GM19023 (cell line): ENCODE measurements around the gene KRTAP10-11.
"Not testable (repeated sequence)": the region's sequence is repeated elsewhere in the genome, so short reads cannot be mapped to it uniquely, and the experiment has no call there.

Experiments used
- ATAC-seq: cut with Tn5 transposase; IDR thresholded peaks from one replicate; pipeline ENCODE4 v1.9.1; 2021; ENCODE audit warnings: mild to moderate bottlenecking, moderate library complexity; ENCODE audit not compliant: unreplicated experiment

KRTAP10-11 gene

DNA sequence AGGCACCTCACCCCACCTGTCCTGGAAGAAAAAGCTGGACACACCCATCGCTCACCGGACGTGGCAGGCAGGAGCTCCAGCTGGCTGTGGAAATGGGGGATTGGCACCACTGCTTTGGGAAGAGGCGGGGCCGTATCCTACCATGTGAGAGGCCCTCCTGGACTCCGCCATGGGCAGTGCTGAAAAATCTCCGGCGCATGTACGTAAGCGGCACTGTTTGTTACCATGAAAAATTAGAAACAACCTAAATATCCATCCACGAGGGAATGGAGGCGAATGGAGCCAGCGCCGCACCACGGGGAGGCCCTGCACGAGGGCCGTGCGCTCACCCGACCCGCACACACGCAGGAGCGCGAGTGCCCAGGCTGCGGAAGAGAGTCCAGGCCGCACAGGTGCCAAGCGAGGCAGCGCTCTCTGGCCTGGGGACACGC is 31.2 kb upstream of the KRTAP10-11 start:
- ATAC-seq: no peak

DNA sequence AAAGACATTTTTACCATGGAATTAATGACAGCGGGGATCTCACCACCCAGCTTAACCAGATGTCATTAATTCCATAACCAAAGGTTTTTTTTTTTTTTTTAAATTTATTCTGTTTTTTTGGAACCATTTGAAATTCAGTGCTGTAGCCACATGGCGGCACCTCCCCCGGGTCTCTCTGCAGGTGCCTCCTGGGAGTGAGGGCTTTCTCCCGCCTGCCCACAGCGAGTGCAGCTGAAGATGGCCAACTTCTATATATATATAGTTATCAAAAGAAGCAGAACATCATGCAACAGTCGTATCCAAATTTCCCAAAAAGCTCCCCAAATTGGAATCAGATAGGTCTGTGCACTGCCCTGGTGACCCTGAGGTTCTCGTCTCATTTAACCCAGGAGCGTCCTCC is 30.7 kb upstream of the KRTAP10-11 start:
- ATAC-seq: no peak

DNA sequence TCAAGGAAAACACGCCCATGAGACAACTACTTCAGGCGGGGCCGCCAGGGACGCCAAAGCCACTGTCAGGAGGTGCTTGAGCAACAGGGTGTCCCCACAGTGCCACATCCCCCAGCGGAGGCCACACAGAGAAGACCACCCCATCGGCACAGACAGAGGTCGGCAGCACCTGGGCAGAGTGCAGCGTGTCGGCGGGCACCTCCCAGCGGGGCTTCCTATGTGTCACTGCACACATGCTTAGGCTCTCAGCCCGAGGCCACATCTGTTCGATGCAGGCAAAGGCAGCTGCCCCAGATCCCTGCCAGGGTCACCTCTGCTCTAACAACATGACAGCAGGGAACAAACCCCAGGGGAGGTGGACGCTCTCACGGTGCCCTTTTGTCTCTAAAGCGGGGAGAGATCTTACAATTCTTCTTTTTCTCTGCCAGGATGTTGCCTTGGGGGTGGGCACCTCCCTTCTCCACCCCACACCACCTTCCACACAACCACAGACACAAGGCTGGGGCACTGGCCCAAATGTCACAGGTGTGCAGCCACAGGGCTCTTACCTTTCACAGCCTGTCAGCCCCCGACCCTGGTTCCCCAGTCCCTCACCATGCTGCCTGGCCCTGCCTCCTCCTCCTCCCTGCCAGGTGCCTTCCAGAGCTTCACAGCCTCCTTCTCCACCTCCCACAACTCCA is 30.2 kb upstream of the KRTAP10-11 start:
- no peak for ATAC-seq

DNA sequence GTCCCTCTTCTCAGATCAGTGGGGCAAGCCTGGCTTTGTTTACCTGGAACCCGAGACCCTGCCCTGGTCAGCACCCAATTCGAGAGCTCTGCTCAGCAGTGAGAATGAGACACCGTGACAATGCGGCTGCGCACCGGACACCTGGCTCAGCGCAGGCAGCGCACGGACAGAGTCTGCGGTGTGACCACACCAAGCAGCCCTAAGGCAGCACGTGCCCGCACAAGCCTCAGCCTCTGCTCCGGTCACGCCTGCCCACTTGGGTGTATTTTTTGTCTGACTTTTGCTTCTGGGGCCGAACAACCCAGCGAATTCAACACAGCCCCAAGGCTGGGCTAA is 29.7 kb upstream of the KRTAP10-11 start:
- ATAC-seq: no peak

DNA sequence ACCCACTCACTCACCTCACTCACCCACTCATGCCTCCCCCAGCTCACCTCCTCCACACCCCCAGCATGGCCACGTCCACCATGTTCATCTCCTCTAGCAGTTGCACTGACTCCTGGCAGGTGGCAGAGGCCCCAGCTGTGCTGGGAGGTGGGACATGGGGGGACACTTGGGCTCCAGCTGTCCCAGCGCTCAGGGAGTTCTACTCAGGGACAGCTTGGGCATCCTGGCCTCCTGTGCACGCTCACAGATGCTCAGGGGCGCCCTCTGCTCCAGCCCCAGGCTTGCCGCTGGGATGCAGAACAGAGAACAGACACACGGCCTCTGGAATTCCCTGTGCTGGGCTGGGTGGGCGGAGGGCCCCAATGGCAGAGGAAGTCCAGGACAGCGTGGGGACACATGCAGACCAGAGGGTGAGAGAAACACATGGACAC is 29.1 kb upstream of the KRTAP10-11 start:
- no peak for ATAC-seq

DNA sequence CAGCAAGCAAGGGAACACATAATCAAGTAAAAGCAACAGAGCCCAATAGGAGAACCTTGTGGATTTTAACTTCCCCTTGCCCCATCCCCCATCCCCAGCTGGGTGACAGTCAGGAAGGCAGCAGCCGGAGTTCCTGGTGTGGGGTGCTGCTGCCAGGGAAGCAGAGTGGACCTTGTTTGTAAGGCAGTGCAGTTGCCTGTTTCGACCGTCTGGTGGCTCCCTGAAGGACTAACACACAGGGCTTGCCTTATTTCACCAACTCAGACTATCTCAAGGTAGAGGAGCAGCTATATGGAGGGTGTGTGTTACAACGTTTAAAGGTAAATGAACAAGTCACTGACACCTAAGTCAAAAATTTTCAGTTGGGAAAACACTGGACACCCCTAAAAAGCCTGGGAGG is 27.7 kb upstream of the KRTAP10-11 start:
- no peak for ATAC-seq

DNA sequence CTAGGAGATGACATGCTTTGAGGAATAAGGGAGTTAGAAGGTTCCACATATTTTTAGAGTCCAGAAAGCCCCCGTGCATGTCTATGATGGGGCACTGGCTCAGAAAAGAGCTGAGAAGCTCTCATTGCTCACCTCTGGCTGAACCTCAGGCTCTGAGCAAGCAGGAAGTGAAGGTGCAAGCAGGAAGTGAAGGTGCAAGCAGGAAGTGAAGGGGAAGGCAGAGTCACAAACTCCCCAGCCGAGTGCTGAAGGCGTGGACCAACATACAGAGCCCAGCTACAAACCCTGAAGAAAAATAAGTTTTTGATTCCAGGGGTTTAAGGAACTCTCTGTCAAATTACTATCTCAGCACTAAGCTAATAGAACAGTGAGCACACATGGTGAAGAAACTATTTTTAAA is 27.3 kb upstream of the KRTAP10-11 start:
- ATAC-seq: no peak

DNA sequence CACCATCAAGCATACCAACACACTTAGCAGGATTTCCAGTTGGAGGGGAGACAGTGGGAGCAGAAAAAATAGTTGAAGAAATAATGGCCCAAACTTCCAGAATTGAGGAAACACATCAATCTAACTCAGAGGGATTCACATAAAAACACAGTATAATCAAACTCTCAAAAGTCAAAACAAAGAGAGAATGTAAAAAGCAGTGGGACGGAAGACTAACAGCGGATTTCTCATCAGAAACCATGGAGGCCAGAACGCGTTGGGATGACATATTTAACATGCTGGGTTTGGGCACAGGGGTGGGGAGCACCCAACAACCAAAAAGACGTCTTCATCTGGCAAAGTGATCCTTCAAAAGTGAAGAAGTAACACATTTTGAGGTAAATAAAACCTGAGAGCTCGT is 26.3 kb upstream of the KRTAP10-11 start:
- ATAC-seq: no peak

DNA sequence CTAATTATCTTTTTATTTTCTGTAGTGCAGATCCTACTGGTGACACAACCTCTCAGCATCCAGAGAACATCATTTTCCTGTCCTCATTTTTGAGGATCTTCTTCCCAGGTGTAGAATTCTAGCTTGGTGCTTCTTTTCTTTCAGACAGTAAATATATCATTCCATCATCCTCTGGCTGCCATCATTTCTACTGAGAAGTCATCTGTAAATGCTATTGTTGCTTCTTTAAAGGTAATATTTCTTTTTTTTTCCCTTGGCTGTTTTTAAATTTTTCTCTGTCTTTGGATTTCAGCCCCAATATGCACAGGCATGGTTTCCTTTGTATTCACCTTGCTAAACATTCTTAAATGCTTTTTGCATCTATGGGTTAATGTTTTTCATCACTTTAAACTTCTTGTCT is 22.6 kb upstream of the KRTAP10-11 start:
- no peak for ATAC-seq

DNA sequence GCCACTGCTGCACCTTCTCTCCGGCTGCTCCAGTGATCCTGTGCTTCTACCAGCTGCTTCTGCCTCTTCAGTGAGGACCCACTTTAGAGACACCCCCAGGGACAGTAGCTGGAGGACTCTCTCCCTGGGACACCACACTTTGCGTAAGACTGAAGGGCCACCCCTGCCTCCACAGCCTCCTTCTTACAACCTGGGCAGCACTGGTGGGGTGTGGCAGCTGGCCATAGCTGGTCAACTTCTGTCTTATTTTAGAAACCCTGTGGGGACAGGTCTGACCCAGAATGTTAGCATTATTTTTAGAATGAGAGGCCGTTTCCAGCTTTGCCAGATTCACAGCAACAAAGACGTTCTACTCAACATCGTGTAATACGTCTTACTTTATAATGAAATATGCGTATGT is 20.5 kb upstream of the KRTAP10-11 start:
- no peak for ATAC-seq

DNA sequence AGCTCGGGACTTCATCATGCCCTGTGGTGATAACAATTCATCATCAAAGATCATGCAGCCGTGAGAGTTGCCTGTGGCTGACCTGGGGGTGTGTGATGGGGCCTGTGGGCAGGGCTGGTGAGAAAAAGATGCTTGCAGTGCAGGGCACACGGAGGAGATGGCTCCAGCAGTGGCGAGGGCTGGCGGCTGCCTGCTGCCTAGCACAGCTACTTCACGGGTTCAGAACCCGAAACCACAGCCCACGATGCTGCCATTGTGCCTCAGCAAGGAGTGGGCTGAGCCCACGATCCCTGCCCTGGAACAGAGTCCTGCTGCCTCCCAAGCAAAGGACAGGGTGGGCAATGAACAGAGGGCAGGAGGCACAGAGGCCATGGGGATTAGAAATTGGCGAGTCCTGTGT is 20.0 kb upstream of the KRTAP10-11 start:
- no peak for ATAC-seq

DNA sequence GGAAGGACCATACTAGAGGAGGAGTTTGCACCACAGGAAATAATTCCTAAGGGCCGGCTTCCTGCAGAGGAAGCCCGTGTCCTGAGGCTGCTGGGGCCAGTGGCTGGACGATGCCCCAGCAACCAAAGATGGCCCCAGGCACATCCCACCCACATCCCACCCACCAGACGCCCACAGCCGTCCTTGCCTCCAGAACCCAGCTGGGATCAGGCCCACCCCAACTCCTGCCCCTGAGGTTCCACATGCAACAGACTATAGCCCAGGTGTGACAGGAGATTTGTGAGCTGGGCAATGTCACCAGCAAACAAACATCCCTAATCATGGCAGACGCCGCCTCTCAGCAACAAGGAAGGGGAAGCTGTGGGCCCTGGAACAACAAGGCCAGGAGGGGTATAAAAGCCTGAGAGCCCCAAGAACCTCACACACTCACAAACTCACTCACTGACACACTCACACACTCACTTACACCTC is 19.5 kb upstream of the KRTAP10-11 start, which contains the start of gene KRTAP10-9:
Gene KRTAP10-9, plus strand, starts transcription at position 421 of the 471 bp plus-strand sequence. CDS start 79 bp downstream, outside the sequence.
- no peak for ATAC-seq

DNA sequence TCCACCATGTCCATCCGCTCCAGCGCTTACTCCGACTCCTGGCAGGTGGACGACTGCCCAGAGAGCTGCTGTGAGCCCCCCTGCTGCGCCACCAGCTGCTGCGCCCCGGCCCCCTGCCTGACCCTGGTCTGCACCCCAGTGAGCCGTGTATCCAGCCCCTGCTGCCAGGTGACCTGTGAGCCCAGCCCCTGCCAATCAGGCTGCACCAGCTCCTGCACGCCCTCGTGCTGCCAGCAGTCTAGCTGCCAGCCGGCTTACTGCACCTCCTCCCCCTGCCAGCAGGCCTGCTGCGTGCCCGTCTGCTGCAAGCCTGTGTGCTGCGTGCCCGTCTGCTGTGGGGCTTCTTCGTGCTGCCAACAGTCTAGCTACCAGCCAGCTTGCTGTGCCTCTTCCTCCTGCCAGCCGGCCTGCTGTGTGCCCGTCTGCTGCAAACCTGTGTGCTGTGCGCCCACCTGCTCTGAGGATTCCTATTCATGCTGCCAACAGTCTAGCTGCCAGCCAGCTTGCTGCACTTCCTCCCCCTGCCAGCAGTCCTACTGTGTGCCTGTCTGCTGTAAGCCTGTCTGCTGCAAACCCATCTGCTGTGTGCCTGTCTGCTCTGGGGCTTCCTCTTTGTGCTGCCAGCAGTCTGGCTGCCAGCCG is 18.9 kb upstream of the KRTAP10-11 start:
- ATAC-seq: not testable (repeated sequence)

DNA sequence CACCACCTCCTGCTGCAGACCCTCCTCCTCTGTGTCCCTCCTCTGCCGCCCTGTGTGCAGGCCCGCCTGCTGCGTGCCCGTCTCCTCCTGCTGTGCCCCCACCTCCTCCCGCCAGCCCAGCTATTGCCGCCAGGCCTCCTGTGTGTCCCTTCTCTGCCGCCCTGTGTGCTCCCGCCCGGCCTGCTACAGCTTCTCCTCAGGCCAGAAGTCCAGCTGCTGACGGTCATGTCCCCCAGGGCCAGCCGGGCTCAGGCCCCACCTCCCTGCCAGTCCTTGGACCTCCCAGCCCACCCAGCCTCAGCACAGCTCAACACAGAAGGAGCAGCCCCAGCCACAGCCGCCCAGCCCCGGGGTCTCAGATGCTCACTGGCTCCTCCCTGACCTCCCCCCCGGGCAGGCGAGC is 18.4 kb upstream of the KRTAP10-11 start:
- ATAC-seq: not testable (repeated sequence)

DNA sequence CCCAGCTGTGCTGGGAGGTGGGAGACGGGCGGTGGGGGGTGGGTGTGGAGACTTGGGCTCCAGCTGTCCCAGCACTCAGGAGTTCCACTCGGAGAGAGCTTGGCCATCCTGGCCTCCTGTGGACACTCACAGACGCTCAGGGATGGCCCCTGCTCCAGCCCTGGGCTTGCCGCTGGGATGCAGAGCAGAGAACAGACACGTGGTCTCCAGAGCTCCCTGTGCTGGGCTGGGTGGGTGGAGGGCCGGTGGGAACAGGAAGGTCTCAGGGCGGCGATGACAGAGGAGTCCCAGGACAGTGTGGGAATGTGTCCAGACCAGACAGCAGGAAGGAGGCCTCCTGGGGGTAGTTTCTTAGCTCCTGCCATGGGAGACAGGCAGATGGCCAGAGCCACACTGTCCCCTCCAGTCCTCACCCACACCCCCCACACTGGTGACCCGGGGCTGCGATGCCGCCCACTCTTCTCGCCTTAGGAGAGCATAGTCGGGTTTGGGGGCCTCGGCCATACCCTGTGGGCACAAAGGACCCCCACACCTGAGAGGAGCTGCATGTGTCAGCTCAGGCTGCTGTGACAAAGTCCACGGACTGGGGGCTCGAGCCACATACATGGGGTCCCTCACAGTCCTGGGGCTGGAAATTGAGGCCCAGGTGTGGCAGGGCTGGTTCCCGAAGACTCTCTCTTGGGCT is 17.4 kb upstream of the KRTAP10-11 start:
- no peak for ATAC-seq

DNA sequence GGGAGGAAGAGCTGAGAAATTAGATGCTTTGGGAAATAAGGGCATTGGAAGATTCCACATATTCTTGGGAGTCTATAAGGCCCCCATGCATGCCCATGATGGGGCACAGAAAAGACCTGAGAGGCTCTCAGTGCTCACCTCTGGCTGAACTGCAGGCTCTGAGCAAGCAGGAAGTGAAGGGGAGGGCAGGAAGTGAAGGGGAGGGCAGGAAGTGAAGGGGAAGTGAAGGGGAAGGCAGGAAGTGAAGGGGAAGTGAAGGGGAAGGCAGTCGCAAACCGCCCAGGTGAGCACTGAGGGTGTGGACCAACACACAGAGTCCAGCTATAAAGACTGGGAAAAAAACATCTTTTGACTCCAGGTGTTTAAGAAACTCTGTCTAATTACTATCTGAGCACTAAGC is 15.8 kb upstream of the KRTAP10-11 start:
- no peak for ATAC-seq

DNA sequence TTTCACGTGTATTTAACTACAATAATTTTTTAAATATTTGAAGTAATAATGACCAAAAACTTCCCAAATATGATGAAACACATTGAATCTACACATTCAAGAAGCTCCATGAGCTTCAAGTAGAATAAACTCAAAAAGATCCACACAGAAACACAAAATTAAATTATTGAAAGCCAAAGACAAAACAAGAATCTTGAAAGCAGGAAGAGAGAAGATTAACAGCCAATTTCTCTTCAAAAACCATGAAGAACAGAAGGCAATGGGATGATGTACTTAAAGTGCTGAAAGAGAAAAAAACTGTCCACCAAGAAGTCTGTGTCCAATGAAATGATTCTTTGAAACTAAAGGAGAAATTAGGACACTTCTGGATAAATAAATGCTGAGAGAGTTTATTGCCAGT is 14.1 kb upstream of the KRTAP10-11 start:
- ATAC-seq: no peak

DNA sequence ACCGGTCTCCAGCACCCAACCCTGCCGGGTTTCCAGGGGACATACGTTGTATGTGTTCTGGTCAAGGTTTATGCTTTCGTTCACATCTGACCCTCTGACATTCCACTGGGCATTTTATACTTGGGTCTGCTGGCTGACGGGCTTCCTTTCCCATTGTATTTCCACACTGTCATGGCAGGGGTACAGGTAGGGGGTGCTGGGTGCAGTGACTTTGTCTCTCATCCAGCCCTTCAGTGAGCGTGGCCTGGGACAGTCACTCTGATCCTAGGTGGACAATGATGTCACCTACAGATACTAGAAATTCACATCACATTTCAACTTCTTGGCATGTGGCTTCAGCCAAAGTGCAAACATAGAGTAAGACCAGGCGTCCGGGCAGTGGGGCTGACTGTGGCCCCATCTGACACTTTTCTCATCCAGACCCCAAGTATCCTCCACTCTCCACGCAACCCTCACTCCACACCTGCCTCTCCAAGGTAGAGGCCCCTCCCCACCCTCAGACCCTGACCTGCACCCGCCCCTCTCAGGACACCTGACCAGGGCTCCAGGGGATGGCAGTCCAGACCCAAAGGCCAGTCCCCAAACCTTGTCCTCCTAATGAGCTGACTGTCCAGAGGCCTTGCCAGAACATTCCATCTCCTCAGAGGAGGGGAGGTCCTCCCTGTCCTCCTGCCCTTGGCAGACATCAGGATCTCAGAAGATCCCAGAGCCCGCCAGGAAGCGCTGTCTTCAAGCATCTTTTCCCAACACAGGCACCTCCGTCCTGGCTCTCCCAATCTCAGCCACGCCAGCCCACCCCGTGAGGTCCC is 9.8 kb upstream of the KRTAP10-11 start:
- ATAC-seq: no peak

DNA sequence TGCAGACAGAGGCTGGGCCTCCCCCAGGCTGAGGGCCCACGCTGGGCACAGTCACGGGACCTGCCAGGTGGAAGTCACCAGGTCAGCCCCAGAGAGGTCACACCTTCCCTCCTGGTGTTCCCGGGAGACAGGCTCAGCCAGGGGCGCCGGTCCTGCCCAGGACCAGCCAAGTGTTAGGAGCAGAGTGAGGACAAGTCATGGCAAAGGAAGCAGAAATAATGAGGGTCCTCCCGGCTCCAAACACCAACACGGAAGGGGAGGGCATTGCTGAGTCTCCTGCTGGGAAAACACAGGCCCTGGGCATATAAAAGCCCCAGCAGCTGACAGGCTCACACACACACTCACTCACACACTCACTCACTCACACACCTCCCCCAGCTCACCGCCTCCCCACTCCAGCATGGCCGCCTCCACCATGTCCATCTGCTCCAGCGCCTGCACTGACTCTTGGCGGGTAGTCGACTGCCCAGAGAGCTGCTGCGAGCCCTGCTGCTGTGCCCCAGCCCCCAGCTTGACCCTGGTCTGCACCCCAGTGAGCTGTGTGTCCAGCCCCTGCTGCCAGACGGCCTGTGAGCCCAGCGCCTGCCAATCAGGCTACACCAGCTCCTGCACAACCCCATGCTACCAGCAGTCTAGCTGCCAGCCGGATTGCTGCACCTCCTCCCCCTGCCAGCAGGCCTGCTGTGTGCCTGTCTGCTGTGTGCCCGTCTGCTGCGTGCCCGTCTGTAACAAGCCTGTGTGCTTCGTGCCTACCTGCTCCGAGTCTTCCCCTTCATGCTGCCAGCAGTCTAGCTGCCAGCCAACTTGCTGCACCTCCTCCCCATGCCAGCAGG is 9.0 kb upstream of the KRTAP10-11 start, which contains the start of gene KRTAP10-10:
Gene KRTAP10-10, plus strand, starts transcription at position 339 of the 833 bp plus-strand sequence. Its CDS starts 62 bp downstream, at position 401.
- no peak for ATAC-seq

DNA sequence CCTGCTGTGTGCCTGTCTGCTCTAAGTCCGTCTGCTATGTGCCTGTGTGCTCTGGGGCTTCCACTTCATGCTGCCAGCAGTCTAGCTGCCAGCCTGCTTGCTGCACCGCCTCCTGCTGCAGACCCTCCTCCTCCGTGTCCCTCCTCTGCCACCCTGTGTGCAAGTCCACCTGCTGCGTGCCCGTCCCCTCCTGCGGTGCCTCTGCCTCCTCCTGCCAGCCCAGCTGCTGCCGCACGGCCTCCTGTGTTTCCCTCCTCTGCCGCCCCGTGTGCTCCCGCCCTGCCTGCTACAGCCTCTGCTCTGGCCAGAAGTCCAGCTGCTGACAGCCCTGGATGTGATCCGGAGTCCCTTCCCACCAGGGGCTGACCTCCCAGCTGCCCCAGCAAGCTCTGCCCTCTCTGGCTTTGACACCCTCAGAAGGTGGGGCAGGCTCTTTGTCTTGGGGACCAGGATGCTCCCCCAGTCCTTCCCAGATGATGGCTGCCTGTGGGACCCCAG is 8.3 kb upstream of the KRTAP10-11 start:
- ATAC-seq: not testable (repeated sequence)
